SK-N-SH (cell line): ENCODE measurements around the gene HMGCL.

Experiments used
- EP300 ChIP-seq, 2 experiments: IDR thresholded peaks; 2 replicates each; pipeline versions ENCODE4 v1.4.0 to v1.6.1; 2012; ENCODE audit warnings: borderline replicate concordance in 1 of 2, low read depth in 1 of 2, low read length in 1 of 2
- TAF1 ChIP-seq: IDR thresholded peaks from 2 replicates; pipeline ENCODE4 v1.6.1; 2012; ENCODE audit warnings: low read depth, mild to moderate bottlenecking, low read length, moderate library complexity, borderline replicate concordance
- TF ChIP-seq, protein P1 (sequence below): fragments of 200-600 bp; sonication (generic); IDR thresholded peaks from 2 replicates; pipeline ENCODE4 v1.6.1; 2017; ENCODE audit warnings: antibody characterized with exemption, mild to moderate bottlenecking, moderate library complexity
- TF ChIP-seq, protein P2 (sequence below): IDR thresholded peaks from 2 replicates; pipeline ENCODE4 v1.6.1; 2012; ENCODE audit warnings: mild to moderate bottlenecking, low read depth, low read length, moderate library complexity

DNA sequence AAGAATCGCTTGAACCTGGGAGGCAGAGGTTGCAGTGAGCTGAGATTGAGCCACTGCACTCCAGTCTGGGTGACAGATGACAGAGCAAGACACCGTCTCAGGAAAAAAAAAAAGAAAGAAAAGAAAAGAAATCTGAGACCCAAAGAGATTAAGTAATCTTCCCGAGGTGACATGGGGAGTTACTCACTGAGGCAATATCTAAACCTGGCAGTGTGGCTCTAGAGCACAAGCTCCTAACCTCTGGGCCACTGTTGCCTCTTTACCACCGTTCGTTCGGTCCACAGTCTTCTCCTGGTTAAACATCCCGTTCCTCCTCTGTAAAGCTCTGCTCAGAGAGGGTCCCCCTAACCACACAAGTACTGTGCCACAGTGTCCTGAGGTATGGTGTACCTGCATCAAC is 1.5 kb downstream of the HMGCL start:
- TF ChIP-seq, protein P1, sequence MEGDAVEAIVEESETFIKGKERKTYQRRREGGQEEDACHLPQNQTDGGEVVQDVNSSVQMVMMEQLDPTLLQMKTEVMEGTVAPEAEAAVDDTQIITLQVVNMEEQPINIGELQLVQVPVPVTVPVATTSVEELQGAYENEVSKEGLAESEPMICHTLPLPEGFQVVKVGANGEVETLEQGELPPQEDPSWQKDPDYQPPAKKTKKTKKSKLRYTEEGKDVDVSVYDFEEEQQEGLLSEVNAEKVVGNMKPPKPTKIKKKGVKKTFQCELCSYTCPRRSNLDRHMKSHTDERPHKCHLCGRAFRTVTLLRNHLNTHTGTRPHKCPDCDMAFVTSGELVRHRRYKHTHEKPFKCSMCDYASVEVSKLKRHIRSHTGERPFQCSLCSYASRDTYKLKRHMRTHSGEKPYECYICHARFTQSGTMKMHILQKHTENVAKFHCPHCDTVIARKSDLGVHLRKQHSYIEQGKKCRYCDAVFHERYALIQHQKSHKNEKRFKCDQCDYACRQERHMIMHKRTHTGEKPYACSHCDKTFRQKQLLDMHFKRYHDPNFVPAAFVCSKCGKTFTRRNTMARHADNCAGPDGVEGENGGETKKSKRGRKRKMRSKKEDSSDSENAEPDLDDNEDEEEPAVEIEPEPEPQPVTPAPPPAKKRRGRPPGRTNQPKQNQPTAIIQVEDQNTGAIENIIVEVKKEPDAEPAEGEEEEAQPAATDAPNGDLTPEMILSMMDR, result no peak
- TF ChIP-seq TAF1, result no peak
- TF ChIP-seq EP300 (IDR thresholded peaks at IDR 0.05; ENCODE audit: borderline replicate concordance in 1 of 2, low read depth in 1 of 2, low read length in 1 of 2), result no peak
- TF ChIP-seq, protein P2, sequence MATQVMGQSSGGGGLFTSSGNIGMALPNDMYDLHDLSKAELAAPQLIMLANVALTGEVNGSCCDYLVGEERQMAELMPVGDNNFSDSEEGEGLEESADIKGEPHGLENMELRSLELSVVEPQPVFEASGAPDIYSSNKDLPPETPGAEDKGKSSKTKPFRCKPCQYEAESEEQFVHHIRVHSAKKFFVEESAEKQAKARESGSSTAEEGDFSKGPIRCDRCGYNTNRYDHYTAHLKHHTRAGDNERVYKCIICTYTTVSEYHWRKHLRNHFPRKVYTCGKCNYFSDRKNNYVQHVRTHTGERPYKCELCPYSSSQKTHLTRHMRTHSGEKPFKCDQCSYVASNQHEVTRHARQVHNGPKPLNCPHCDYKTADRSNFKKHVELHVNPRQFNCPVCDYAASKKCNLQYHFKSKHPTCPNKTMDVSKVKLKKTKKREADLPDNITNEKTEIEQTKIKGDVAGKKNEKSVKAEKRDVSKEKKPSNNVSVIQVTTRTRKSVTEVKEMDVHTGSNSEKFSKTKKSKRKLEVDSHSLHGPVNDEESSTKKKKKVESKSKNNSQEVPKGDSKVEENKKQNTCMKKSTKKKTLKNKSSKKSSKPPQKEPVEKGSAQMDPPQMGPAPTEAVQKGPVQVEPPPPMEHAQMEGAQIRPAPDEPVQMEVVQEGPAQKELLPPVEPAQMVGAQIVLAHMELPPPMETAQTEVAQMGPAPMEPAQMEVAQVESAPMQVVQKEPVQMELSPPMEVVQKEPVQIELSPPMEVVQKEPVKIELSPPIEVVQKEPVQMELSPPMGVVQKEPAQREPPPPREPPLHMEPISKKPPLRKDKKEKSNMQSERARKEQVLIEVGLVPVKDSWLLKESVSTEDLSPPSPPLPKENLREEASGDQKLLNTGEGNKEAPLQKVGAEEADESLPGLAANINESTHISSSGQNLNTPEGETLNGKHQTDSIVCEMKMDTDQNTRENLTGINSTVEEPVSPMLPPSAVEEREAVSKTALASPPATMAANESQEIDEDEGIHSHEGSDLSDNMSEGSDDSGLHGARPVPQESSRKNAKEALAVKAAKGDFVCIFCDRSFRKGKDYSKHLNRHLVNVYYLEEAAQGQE, result no peak
